Measurements from ENCODE around the gene ARRDC5. TPM values are rescaled to one million over a fixed set of nuclear protein-coding genes. Genes with fewer than 3 reads are reported as not detected.

Gene ARRDC5
- polyA plus RNA-seq, 1 experiment: not detected

- CTCF ChIA-PET: interaction anchor here (0.5 to 4.9 kb wide), 2 partner anchors 33 to 163 kb away, joined by 6 to 35 read pairs; no protein-coding TSS in a partner anchor
- DNase-seq (ENCODE audit: low read depth, low spot score): no peak
- peak overlapping the region; percentile 40 for H3K27ac ChIP-seq (ENCODE audit: low read depth, low read length)
These were observed 58.1 kb downstream of the ARRDC5 start for GRCh38 chr19:4844348-4845179.

GRCh38 chr19:4843647-4843965 lies 59.1 kb downstream of the ARRDC5 start:
- no peak overlapping the region for H3K4me3 ChIP-seq (ENCODE audit: low read depth, low read length)
- no peak overlapping the region for H3K27ac ChIP-seq (ENCODE audit: low read depth, low read length)
- no peaks in the 10 kb centered on the region for H3K27me3 ChIP-seq (ENCODE audit: control insufficient read depth, insufficient read depth, low read length)
- TF ChIP-seq CTCF (IDR thresholded peaks at IDR 0.05; ENCODE audit: low read depth, low read length): no peak
- no peak for DNase-seq (ENCODE audit: low read depth, low spot score)
- ChIA-PET CTCF (interaction anchor here (4.9 kb wide), 1 partner anchor 32 kb away, joined by 35 read pairs; no protein-coding TSS in a partner anchor), POLR2A (no interaction called here)
- H3K9me3 ChIP-seq (ENCODE audit: control insufficient read depth, insufficient read depth, low read length): no peaks in the 10 kb centered on the region; the same call in 1 of the 2 replicates

More at GRCh38 chr19:4844348-4845179, 58.1 kb downstream of the ARRDC5 start:
- no peak for TF ChIP-seq CTCF (IDR thresholded peaks at IDR 0.05; ENCODE audit: low read depth, low read length)
- no peaks in the 10 kb centered on the region for H3K27me3 ChIP-seq (ENCODE audit: control insufficient read depth, insufficient read depth, low read length)
- POLR2A ChIA-PET: interaction anchor here (0.6 to 1.6 kb wide), 4 partner anchors 15 to 67 kb away, joined by 3 to 12 read pairs (median 4); partner anchors contain the start of gene PLIN3
- H3K4me3 ChIP-seq (ENCODE audit: low read depth, low read length): no peak overlapping the region
- no peaks in the 10 kb centered on the region; the same call in 1 of the 2 replicates for H3K9me3 ChIP-seq (ENCODE audit: control insufficient read depth, insufficient read depth, low read length)

Small RNA genes lying within 50 kb of the gene (small RNA-seq; reads per million reads assigned to genes)
- not detected for gene MIR4747 (ENCODE audit: insufficient read length, low read depth)

Other genes with a start within 250 kb of the ARRDC5 start
- gene MYDGF, start 232.6 kb downstream of the ARRDC5 start, polyA plus RNA-seq (2011; rRNA removed): 126 and 160 TPM in 2 replicates
- gene DPP9, start 179.1 kb downstream of the ARRDC5 start, polyA plus RNA-seq (2011; rRNA removed): 5.6 and 9.0 TPM in 2 replicates
- gene FEM1A, start 111.2 kb downstream of the ARRDC5 start, polyA plus RNA-seq (2011; rRNA removed): 3.0 and 4.0 TPM in 2 replicates
- 1.0 and 2.9 TPM in 2 replicates for gene TICAM1, start 71.2 kb downstream of the ARRDC5 start, polyA plus RNA-seq (2011; rRNA removed)
- gene PLIN3, start 35.2 kb downstream of the ARRDC5 start, polyA plus RNA-seq (2011; rRNA removed): 103 and 125 TPM in 2 replicates
- gene UHRF1, start 6.6 kb upstream of the ARRDC5 start, polyA plus RNA-seq (2011; rRNA removed): 6.1 and 7.1 TPM in 2 replicates
- gene KDM4B, start 66.2 kb upstream of the ARRDC5 start, polyA plus RNA-seq (2011; rRNA removed): 7.7 and 10.6 TPM in 2 replicates

All from AG04450 (cell line).